Upper lobe of left lung (tissue), 6 donors: ENCODE data around the gene EEF2K. TPM values are rescaled to one million over a fixed set of nuclear protein-coding genes. Genes with fewer than 3 reads are reported as not detected.

ENCODE experiments used
- ATAC-seq, 2 donors: fragments of 200-7000 bp; cut with Tn5 transposase; one replicate each; pipeline ENCODE4 v1.9.1; 2022; ENCODE audit warnings: mild to moderate bottlenecking in 2 of 2, moderate library complexity in 2 of 2; ENCODE audit not compliant: low FRiP score in 2 of 2
- DNase-seq, 2 donors: peaks; one replicate each; pipeline ENCODE4 v3.0.0-alpha.2; 2019 to 2020
- H3K27ac ChIP-seq, 4 donors: fragments of 200-600 bp; sonication (generic); one replicate each; pipeline ENCODE4 v1.5.1; 2016 to 2019
- H3K27me3 ChIP-seq, 4 donors: fragments of 200-600 bp; sonication (generic); one replicate each; pipeline ENCODE4 v1.5.1; 2017 to 2019
- H3K36me3 ChIP-seq, 4 donors: fragments of 200-600 bp; sonication (generic); one replicate each; pipeline ENCODE4 v1.5.1; 2016 to 2019
- H3K4me1 ChIP-seq, 4 donors: fragments of 200-600 bp; sonication (generic); one replicate each; pipeline ENCODE4 v1.5.1; 2018 to 2019
- H3K4me3 ChIP-seq, 4 donors: fragments of 200-600 bp; sonication (generic); one replicate each; pipeline ENCODE4 v1.5.1; 2017 to 2019; ENCODE audit warnings: mild to moderate bottlenecking in 2 of 4, moderate library complexity in 1 of 4
- H3K9me3 ChIP-seq, 4 donors: fragments of 200-600 bp; sonication (generic); one replicate each; pipeline ENCODE4 v1.5.1; 2018 to 2019
- EP300 ChIP-seq, 4 donors: sonication (generic); formaldehyde crosslinking; IDR thresholded peaks; one replicate each; pipeline ENCODE4 v1.5.1; 2017; ENCODE audit warnings: antibody characterized with exemption in 4 of 4, control low read depth in 2 of 4
- POLR2A ChIP-seq, 4 donors: fragments of 450-650 bp; IDR thresholded peaks; one replicate each; pipeline ENCODE4 v1.5.1; 2016 to 2017; ENCODE audit warnings: antibody characterized with exemption in 4 of 4, mild to moderate bottlenecking in 2 of 4
- POLR2AphosphoS5 ChIP-seq, 2 donors: sonication (generic); formaldehyde crosslinking; IDR thresholded peaks; one replicate each; pipeline ENCODE4 v1.5.1; 2017; ENCODE audit warnings: antibody characterized with exemption in 2 of 2
- WGBS, 2 donors: methylation state at CpG; one replicate each; pipeline ENCODE4 v1.1.5; 2017 to 2018; 5-methylcytosine and 5-hydroxymethylcytosine counted together
- total RNA-seq, 6 donors: library from RNA; depleted of rRNA in 4 of 6; stranded (reverse); fragments of >200 nt in 4 of 6; gene quantifications; one replicate each; pipeline versions ENCODE4 v1.1.0 to v1.2.1, GENCODE V29; 2016 to 2021
- TF ChIP-seq, protein P1 (sequence below), 6 experiments: fragments of 450-650 bp in 4 of 6; fragments of 200-600 bp in 2 of 6; sonication (generic) in 2 of 6; IDR thresholded peaks; one replicate each; pipeline ENCODE4 v1.5.1; 2016 to 2019; ENCODE audit warnings: antibody characterized with exemption in 6 of 6
- donor health status: DM: no; HTN: no; CAD: no; lungs with moderate emphysema.
- donor health status: DM: no; HTN: yes; CAD: no; lungs with severe emphysema.

EEF2K gene
- total RNA-seq, 6 donors from 2014 or later: 16.9 to 48.2 (median 29.2) TPM

DNA sequence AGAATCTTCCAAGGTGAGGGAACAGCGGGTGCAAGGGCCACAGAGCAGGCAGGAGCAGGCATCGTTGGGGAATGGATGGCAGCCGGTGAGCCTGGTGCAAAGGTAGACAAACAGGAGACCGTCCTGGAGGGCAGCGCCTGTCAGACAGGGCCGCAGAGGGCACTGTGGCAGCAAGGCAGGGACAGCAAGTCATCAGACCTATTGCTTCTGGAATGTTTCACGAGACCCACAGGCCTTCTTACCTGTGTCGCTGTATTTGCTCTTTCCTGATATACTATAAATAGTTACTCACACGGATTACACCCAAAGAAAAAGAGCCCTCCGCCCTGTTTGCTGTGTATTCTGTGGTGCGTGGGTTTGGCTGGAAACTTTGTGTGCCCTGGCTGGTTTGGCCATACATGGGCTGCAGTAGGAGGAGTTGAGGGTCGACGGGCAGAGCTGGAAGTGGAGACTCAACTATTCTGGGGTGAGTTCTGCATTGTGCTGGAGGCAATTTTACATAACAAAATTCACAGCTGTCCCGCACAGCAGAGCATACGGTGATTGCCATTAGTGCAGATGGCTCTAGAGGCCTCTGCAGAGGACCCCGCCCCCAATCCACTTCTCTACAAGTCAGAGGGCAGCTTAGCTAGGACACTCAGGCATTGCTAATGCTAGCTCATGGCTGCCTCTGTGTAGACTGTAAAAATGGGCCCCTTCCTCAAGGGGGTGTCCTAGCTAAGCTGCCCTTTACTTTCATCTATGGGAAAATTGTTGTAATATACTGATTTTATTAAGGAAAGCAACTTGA lies 72.6 kb downstream of the EEF2K start:
- Histone ChIP-seq H3K27ac (no peak overlapping the region), H3K36me3 (peaks cover 0 to 97% (median 53%) of the 10 kb centered on the region in 4 donors)
- DNase-seq: no peak

DNA sequence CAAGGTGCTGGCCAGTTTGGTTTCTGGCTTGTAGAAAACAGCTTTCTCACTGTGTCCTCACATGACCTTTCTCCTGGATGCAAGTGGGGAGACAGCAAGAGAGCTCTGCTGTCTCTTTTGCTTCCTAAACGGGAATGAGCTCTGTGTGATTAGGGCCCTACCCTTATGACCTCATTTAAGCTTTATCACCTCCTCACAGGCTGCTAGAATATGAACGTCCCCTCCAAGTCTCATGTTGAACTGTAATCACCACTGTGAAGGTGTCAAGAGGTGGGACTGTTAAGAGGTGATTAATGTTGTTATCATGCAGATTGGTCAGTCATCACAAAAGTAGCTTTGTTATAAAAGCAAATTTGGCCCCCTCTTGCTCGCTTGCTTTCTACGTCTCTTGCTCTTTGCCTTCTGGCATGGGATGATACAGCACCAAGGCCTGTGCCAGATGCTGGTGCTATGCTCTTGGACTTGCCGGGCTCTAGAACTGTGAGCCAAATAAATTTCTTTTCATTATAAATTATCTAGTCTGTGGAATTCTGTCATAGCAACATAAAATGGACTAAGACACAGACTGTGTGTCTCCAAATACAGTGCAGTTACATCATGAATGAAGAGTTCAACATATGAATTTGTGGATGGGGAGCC lies 76.3 kb downstream of the EEF2K start:
- Histone ChIP-seq H3K9me3 (no peaks in the 10 kb centered on the region), H3K4me3 (no peak overlapping the region), H3K36me3 (peaks cover 0 to 83% (median 50%) of the 10 kb centered on the region in 4 donors), H3K4me1 (peaks cover 0 to 4% (median 1%) of the 10 kb centered on the region in 4 donors), H3K27ac (no peak overlapping the region), H3K27me3 (no peaks in the 10 kb centered on the region)
- DNase-seq (no peak), ATAC-seq (no peak)
- WGBS, 2 donors: 81 to 85% methylated on average over 5 of the region's 5 CpGs
- no peak for TF ChIP-seq POLR2A (IDR thresholded peaks at IDR 0.05)
- no peak for TF ChIP-seq POLR2AphosphoS5 (IDR thresholded peaks at IDR 0.05)
- TF ChIP-seq EP300 (IDR thresholded peaks at IDR 0.05): no peak
- TF ChIP-seq, protein P1, sequence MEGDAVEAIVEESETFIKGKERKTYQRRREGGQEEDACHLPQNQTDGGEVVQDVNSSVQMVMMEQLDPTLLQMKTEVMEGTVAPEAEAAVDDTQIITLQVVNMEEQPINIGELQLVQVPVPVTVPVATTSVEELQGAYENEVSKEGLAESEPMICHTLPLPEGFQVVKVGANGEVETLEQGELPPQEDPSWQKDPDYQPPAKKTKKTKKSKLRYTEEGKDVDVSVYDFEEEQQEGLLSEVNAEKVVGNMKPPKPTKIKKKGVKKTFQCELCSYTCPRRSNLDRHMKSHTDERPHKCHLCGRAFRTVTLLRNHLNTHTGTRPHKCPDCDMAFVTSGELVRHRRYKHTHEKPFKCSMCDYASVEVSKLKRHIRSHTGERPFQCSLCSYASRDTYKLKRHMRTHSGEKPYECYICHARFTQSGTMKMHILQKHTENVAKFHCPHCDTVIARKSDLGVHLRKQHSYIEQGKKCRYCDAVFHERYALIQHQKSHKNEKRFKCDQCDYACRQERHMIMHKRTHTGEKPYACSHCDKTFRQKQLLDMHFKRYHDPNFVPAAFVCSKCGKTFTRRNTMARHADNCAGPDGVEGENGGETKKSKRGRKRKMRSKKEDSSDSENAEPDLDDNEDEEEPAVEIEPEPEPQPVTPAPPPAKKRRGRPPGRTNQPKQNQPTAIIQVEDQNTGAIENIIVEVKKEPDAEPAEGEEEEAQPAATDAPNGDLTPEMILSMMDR (IDR thresholded peaks at IDR 0.05): no peak

More for the DNA sequence above, 72.6 kb downstream of the EEF2K start:
- TF ChIP-seq EP300 (IDR thresholded peaks at IDR 0.05) (no peak), POLR2AphosphoS5 (IDR thresholded peaks at IDR 0.05) (no peak), POLR2A (IDR thresholded peaks at IDR 0.05) (no peak)
- TF ChIP-seq, protein P1 (IDR thresholded peaks at IDR 0.05): no peak
- ATAC-seq: no peak
- H3K9me3 ChIP-seq: no peaks in the 10 kb centered on the region
- H3K4me1 ChIP-seq: no peaks in the 10 kb centered on the region
- 82 to 85% methylated on average over 16 of the region's 16 CpGs for WGBS, 2 donors
- H3K27me3 ChIP-seq: no peaks in the 10 kb centered on the region
- H3K4me3 ChIP-seq: no peak overlapping the region

DNA sequence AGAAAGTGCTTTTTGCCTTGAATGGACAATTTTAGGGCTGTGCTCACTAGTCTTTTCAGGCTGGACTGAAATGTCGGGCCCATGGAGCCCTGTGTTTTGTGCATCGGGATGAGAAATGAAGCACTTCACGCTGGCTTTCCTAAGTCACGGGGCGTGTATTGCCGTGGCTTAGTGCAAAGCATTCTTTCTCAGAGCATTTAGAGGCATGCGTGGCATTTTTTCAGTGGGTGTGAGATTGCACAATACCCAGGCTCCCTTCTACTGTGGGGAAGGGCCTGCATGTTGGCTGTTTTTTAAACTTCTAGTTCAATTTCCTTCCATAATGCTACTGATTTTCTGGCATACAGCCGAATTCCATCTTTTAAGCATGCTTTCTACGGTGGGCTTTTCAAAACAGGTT lies 78.6 kb downstream of the EEF2K start:
- TF ChIP-seq, protein P1 (IDR thresholded peaks at IDR 0.05): no peak
- TF ChIP-seq POLR2AphosphoS5 (IDR thresholded peaks at IDR 0.05) (no peak), EP300 (IDR thresholded peaks at IDR 0.05) (no peak), POLR2A (IDR thresholded peaks at IDR 0.05) (no peak)
- ATAC-seq: no peak
- WGBS, 2 donors: 65 to 67% methylated on average over 9 of the region's 9 CpGs
- Histone ChIP-seq H3K27ac (peak overlapping the region in 1 of 4 donors; percentile 2), H3K4me1 (peaks cover 0 to 4% (median 1%) of the 10 kb centered on the region in 4 donors), H3K27me3 (no peaks in the 10 kb centered on the region), H3K9me3 (no peaks in the 10 kb centered on the region), H3K4me3 (no peak overlapping the region), H3K36me3 (peaks cover 0 to 61% (median 44%) of the 10 kb centered on the region in 4 donors)
- no peak for DNase-seq

DNA sequence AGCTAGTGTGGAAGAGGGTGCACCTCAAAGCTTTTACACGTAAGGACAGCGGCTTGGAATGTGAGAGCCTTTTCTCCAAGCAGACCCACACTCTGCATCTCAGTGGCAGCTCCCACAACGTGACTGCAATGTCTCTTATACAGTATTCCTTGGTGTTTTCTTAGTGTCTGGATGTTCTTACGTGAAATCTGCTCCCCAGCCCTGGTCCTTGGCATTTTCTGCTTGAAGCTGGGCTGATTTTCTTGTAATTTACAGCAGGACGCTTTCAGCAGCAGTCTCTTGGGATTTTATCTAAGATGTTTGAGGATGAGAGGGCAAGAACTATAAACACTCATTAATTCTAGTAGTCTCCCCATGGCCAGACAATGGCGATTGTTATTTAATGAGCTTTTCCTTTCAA lies 79.0 kb downstream of the EEF2K start:
- no peak for ATAC-seq
- no peak for TF ChIP-seq POLR2A (IDR thresholded peaks at IDR 0.05)
- TF ChIP-seq, protein P1 (IDR thresholded peaks at IDR 0.05): no peak
- no peak for TF ChIP-seq EP300 (IDR thresholded peaks at IDR 0.05)
- TF ChIP-seq POLR2AphosphoS5 (IDR thresholded peaks at IDR 0.05): no peak
- 79% methylated on average over 6 of the region's 6 CpGs for WGBS, 2 donors

More for the DNA sequence above, 79.0 kb downstream of the EEF2K start:
- Histone ChIP-seq H3K9me3 (no peaks in the 10 kb centered on the region), H3K4me1 (peaks cover 0 to 4% (median 1%) of the 10 kb centered on the region in 4 donors), H3K36me3 (peaks cover 0 to 57% (median 42%) of the 10 kb centered on the region in 4 donors), H3K27ac (peak overlapping the region in 1 of 4 donors; percentile 2), H3K4me3 (no peak overlapping the region), H3K27me3 (no peaks in the 10 kb centered on the region)
- no peak for DNase-seq
